Cardiac fibroblast (primary cell): ENCODE results near the gene ELF1.

Experiments
- DNase-seq, 2 donors: peaks; one replicate each; pipeline versions ENCODE4 v3.0.0 to v3.0.0-alpha.2; 2010; ENCODE audit warnings: low read depth in 2 of 2
- H3K4me3 ChIP-seq, 2 donors: replicated peaks in 1 of 2; 1 replicate in 1 of 2; 2 replicates in 1 of 2; pipeline ENCODE4 v1.5.1; 2011; ENCODE audit warnings: low read depth in 2 of 2, low read length in 2 of 2, mild to moderate bottlenecking in 2 of 2, moderate library complexity in 1 of 2
- CTCF ChIP-seq: IDR thresholded peaks from one replicate; pipeline ENCODE4 v1.5.1; 2011; ENCODE audit warnings: low read depth, mild to moderate bottlenecking, low read length, inconsistent platforms

ELF1 gene

GRCh38 chr13:41026788-41027187, 7.7 kb upstream of the ELF1 start:
- no peak for DNase-seq
- no peak overlapping the region for H3K4me3 ChIP-seq
- no peak for TF ChIP-seq CTCF

DNA sequence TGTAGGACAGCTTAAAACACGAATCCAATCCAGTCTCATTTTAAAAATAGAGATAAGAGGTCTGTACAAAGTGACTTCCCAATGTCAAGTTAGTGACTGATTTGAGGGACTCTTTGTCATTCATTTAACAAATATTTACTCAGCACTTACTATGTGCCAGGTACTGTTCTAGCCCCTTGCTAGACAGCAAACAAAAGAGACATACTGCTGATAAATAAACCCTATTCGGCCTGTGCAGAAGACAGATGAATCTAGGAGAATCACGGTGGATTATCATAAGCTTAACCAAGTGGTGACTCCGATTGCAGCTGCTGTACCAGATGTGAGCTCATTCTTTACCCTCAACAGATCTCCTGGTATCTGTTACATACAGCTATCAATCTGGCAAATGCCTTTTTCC, 6.4 kb upstream of the ELF1 start:
- no peak overlapping the region for H3K4me3 ChIP-seq
- no peak for TF ChIP-seq CTCF
- no peak for DNase-seq

- no peak for DNase-seq
- no peak overlapping the region for H3K4me3 ChIP-seq
- no peak for TF ChIP-seq CTCF
These were observed 647 bp upstream of the ELF1 start for GRCh38 chr13:41019578-41020347.

- TF ChIP-seq CTCF: no peak
- DNase-seq: no peak
- H3K4me3 ChIP-seq: no peak overlapping the region
These were observed 541 bp downstream of the ELF1 start for GRCh38 chr13:41018602-41018948.

DNA sequence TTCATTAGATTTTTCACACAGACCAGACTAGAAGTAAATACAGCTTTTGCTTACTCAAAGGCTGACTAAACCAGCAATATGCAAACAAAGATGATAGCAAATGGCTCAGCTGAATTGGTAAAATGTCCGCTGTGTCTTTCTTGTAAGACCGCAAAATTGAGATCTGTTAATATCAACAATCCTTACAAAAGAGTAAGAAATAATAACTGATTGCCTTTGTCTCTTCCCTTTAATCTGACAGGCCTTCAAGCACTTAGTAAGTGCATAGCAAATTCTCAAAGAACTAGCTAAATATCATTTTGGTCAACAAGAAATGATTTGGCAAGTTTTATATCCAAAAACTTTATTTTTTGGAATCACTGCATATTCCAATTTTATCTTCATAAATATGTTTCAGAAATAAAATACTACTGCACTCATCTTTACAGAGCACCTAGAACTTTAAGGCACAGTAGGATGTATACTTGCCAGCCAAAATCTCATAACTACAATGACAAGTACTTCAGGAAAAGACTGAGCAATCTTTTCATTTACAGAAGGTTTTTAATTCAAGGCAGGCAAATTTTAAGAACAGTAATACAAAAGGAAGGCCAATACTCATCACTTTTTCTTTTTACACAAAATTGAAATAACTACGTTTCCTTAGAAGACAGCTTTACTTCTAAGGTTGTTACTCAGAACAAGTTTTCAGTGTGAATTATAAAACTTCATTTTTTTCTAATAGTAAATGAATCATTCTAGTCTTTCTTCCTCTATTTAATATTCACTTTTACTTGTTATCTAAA, 1.1 kb downstream of the ELF1 start:
- no peak overlapping the region for H3K4me3 ChIP-seq
- no peak for TF ChIP-seq CTCF
- no peak for DNase-seq

DNA sequence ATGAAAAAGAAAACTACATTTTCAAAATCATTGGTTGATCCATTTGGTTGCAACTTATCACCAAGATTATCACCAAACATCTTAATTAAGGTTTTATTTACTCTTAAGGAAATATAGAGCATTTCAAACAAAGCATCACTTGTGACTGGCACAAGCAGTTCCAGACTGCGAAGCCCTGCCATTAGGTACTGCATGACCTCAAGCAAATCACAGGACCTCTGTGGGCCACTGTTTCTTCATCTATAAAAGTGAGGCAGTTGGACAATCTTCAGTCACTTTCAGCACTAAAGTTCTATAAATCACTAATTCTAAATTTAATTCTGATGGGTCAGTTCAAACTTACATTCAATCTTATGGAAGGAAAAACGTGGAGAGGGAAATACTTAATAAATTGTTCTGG, 2.0 kb downstream of the ELF1 start:
- no peak for DNase-seq
- H3K4me3 ChIP-seq: no peak overlapping the region
- TF ChIP-seq CTCF: no peak

DNA sequence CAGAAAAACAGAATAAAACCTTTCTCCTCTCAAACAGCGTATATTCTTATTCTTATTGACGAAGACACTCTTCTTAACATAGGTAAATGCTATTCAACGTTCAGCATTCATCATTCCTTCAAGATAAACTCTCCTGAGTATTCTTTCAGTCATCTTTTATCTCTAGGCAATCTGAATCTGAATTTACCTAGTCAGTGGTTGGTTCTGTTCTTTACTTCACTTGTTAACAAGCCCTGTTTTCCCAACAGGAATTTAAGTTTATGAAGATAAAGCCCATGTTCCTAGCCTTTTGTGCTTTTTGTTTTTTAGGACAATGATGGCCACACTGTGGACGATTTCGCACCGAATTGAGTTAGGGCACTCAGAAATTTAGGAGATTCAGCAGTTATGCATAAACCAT, 3.2 kb downstream of the ELF1 start:
- H3K4me3 ChIP-seq: no peak overlapping the region

More for the DNA sequence above, 3.2 kb downstream of the ELF1 start:
- no peak for TF ChIP-seq CTCF
- no peak for DNase-seq
